ENCODE measurements around the gene THPO. TPM values are rescaled to one million over a fixed set of nuclear protein-coding genes. Genes with fewer than 3 reads are reported as not detected.

The THPO gene
- total RNA-seq: not detected in 2 replicates

DNA sequence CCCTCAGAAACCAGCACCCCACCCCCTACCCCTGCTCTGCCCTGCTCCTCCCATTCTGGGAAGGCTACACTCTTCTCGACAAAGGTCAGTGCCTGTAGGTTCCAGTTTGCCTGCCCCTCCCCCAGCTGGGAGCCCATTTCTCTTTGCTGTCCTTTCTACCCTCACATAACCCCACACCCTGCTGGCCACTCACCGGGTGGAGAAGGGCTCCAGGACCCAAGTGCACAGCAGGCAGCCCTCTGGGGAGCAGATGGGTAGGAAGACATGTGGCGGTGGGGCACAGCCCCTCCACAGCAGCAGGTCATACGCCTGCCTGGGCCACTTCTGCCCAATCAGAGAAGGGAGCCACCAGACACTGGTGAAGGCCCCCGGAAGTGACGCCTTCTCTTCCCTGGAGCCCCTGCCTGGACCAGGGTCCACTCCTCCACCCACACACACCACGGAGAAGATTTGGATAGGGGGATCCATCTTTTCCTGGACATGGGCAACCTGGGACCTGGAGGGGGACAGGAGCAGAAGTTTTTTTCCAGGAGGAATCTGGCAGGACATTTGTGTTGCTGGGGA is at the start of gene THPO:
Gene THPO (minus strand): TSS at position 326 of the 564 bp plus-strand sequence. CDS start 1,948 bp downstream, outside the sequence.
- TF ChIP-seq, protein P1, sequence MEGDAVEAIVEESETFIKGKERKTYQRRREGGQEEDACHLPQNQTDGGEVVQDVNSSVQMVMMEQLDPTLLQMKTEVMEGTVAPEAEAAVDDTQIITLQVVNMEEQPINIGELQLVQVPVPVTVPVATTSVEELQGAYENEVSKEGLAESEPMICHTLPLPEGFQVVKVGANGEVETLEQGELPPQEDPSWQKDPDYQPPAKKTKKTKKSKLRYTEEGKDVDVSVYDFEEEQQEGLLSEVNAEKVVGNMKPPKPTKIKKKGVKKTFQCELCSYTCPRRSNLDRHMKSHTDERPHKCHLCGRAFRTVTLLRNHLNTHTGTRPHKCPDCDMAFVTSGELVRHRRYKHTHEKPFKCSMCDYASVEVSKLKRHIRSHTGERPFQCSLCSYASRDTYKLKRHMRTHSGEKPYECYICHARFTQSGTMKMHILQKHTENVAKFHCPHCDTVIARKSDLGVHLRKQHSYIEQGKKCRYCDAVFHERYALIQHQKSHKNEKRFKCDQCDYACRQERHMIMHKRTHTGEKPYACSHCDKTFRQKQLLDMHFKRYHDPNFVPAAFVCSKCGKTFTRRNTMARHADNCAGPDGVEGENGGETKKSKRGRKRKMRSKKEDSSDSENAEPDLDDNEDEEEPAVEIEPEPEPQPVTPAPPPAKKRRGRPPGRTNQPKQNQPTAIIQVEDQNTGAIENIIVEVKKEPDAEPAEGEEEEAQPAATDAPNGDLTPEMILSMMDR (IDR thresholded peaks at IDR 0.05; ENCODE audit: insufficient read depth, low read length, severe bottlenecking): no peak
- no peak for FAIRE-seq
- H3K27me3 ChIP-seq (ENCODE audit: control insufficient read depth, insufficient read depth, low read length): peaks cover 46% of the 10 kb centered on the region
- H3K36me3 ChIP-seq (ENCODE audit: control insufficient read depth, insufficient read depth, low read length): no peaks in the 10 kb centered on the region
- DNase-seq (ENCODE audit: low read depth): no peak
- no peak within 1 kb of the TSS for H3K4me3 ChIP-seq (ENCODE audit: low read depth, low read length)

DNA sequence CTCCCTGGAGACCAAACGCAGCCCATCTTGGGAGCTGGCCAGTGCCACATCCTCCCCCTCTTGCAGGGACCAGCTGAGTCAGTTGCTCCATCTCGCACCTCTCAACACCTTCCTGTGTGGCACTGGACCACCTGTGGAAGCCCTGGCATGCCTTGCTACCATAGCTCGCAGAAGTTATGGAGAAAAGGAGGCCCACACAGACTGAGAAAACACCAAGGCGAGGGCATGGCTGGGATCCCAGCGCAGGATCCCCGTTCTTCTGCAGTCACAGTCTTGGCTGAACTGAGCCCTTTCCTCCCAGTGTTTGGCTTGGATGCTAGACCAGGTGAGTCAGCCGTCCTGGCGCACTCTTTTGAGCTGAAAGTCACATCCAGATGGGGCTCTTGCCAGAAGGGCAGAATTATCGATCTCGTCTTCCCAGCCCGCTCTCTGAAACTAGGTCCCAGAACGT is 48.7 kb upstream of the THPO start:
- H3K27me3 ChIP-seq (ENCODE audit: control insufficient read depth, insufficient read depth, low read length): no peaks in the 10 kb centered on the region
- TF ChIP-seq, protein P1 (IDR thresholded peaks at IDR 0.05; ENCODE audit: insufficient read depth, low read length, severe bottlenecking): no peak

DNA sequence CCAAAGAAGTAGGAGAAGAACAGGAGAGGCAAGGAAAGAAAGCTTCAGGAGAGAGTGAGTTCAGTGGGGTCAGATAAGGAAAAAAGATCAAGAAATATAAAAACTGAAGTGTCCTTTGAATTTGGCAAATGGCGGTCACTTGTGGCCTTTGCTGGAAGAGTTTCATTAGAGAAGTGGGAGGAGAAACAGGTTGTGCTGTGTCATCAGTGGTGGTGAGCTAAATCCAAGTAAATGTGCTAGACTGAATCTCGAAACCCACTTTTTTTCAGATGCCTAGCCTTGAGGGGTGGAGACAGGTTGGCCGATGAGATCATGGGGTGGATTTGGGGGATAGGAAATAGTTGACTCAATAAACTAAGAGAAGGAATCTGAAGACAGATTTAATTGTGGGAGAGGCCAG is 45.6 kb upstream of the THPO start:
- Histone ChIP-seq H3K27me3 (ENCODE audit: control insufficient read depth, insufficient read depth, low read length) (no peaks in the 10 kb centered on the region), H3K4me3 (ENCODE audit: low read depth, low read length) (no peak overlapping the region), H3K36me3 (ENCODE audit: control insufficient read depth, insufficient read depth, low read length) (no peaks in the 10 kb centered on the region)
- no peak for FAIRE-seq
- DNase-seq (ENCODE audit: low read depth): no peak
- TF ChIP-seq, protein P1 (IDR thresholded peaks at IDR 0.05; ENCODE audit: insufficient read depth, low read length, severe bottlenecking): no peak

More for the DNA sequence above, 48.7 kb upstream of the THPO start:
- no peak for DNase-seq (ENCODE audit: low read depth)
- Histone ChIP-seq H3K4me3 (ENCODE audit: low read depth, low read length) (no peak overlapping the region), H3K36me3 (ENCODE audit: control insufficient read depth, insufficient read depth, low read length) (no peaks in the 10 kb centered on the region)
- no peak for FAIRE-seq

DNA sequence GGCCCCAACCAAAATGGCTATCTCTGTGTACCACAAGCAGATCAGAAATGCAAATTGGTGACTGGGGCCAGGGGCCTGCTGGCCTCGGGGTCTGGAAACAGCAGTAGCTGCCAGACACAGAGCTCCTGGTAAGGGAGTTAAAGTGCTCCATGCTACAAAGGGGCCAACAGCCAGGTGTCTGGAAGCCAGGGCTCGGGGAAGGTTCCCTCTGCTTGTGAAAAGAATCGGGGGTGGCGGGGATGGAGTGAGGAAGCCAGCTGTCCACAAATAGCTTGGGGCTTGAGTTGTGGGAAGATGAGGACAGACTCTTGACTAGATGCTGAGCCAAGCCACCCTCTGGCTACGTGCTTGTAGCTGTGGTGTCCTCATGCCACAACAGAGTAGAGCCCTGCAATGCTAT is 41.2 kb upstream of the THPO start:
- FAIRE-seq: no peak
- no peaks in the 10 kb centered on the region for H3K36me3 ChIP-seq (ENCODE audit: control insufficient read depth, insufficient read depth, low read length)
- H3K4me3 ChIP-seq (ENCODE audit: low read depth, low read length): no peak overlapping the region
- H3K27me3 ChIP-seq (ENCODE audit: control insufficient read depth, insufficient read depth, low read length): no peaks in the 10 kb centered on the region
- TF ChIP-seq, protein P1 (IDR thresholded peaks at IDR 0.05; ENCODE audit: insufficient read depth, low read length, severe bottlenecking): no peak
- DNase-seq (ENCODE audit: low read depth): no peak

DNA sequence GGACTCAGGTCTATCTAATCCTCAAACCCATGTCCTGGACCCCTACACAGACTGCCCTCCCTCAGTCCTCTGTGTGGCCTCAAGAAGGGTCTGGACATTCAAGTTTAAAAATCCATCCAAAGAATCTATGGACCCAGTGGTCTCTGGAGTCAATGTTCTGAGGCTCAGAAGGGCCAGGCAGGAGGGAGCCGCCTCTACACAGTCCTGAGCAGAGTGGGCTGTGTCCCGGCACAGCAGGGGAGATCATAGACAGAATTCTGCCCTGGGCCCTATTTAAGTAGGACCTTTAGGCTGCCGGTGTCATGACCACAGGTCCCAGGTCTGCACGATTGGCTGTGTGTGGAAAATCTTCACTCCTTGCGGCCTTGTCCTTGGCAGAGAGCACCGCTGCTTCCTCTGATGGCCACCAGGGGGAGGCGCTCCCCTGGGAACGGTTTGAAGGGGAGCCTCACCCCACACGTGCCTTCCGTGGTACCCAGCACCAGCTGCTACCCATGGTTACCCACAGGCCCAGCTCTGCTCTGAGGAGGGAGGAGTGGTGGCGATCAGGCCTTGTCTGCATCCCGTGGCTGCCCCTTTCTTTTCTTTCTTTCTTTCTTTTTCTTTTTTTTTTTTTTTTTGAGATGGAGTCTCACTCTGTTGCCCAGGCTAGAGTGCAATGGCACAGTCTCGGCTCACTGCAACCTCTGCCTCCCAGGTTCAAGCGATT is 39.8 kb upstream of the THPO start:
- Histone ChIP-seq H3K4me3 (ENCODE audit: low read depth, low read length) (no peak overlapping the region), H3K27me3 (ENCODE audit: control insufficient read depth, insufficient read depth, low read length) (no peaks in the 10 kb centered on the region), H3K36me3 (ENCODE audit: control insufficient read depth, insufficient read depth, low read length) (no peaks in the 10 kb centered on the region)
- TF ChIP-seq, protein P1 (IDR thresholded peaks at IDR 0.05; ENCODE audit: insufficient read depth, low read length, severe bottlenecking): peak; percentile 97
- FAIRE-seq (no peak), DNase-seq (ENCODE audit: low read depth) (peak; percentile 45)

Measured in bronchial epithelial cell (primary cell).